Gastroesophageal sphincter (tissue), 4 donors: ENCODE data around the gene JAKMIP2. TPM values are rescaled to one million over a fixed set of nuclear protein-coding genes. Genes with fewer than 3 reads are reported as not detected.
"Not testable (repeated sequence)": the region's sequence is repeated elsewhere in the genome, so short reads cannot be mapped to it uniquely, and the experiment has no call there.

ENCODE experiments used
- ATAC-seq: fragments of 150-250 bp; one replicate; pipeline ENCODE4 v1.9.1; 2016; ENCODE audit warnings: mild to moderate bottlenecking, moderate library complexity
- H3K27ac ChIP-seq, 4 donors: fragments of 200-600 bp; sonication (generic) in 3 of 4; 1 replicate in 3 of 4; 2 replicates in 1 of 4; pipeline ENCODE4 v1.5.1; 2016 to 2019
- H3K27me3 ChIP-seq: fragments of 200-600 bp; sonication (generic); one replicate; pipeline ENCODE4 v1.5.1; 2019
- H3K36me3 ChIP-seq, 2 donors: fragments of 200-600 bp; sonication (generic); one replicate each; pipeline ENCODE4 v1.5.1; 2019; ENCODE audit warnings: control low read depth in 1 of 2
- H3K4me1 ChIP-seq, 3 donors: fragments of 200-600 bp; sonication (generic); 1 replicate in 2 of 3; 2 replicates in 1 of 3; pipeline ENCODE4 v1.5.1; 2016 to 2019; ENCODE audit warnings: control low read depth in 2 of 3
- H3K4me3 ChIP-seq, 2 donors: fragments of 200-600 bp; sonication (generic); one replicate each; pipeline ENCODE4 v1.5.1; 2019; ENCODE audit warnings: mild to moderate bottlenecking in 1 of 2, moderate library complexity in 1 of 2
- H3K9me3 ChIP-seq, 3 donors: fragments of 200-600 bp; sonication (generic); one replicate each; pipeline ENCODE4 v1.5.1; 2017 to 2019; ENCODE audit warnings: control low read depth in 2 of 3
- CTCF ChIP-seq, 4 experiments: fragments of 200-600 bp in 2 of 4; fragments of 450-650 bp in 2 of 4; sonication (generic) in 1 of 4; IDR thresholded peaks; one replicate each; pipeline ENCODE4 v1.5.1; 2017 to 2019; ENCODE audit warnings: antibody characterized with exemption in 4 of 4, mild to moderate bottlenecking in 2 of 4, moderate library complexity in 2 of 4
- EP300 ChIP-seq: sonication (generic); formaldehyde crosslinking; IDR thresholded peaks from one replicate; pipeline ENCODE4 v1.6.1; 2017; ENCODE audit warnings: antibody characterized with exemption, mild to moderate bottlenecking
- POLR2A ChIP-seq, 2 donors: fragments of 450-650 bp; IDR thresholded peaks; one replicate each; pipeline ENCODE4 v1.6.1; 2017; ENCODE audit warnings: antibody characterized with exemption in 2 of 2, mild to moderate bottlenecking in 2 of 2, moderate library complexity in 1 of 2
- POLR2AphosphoS5 ChIP-seq: sonication (generic); formaldehyde crosslinking; IDR thresholded peaks from one replicate; pipeline ENCODE4 v1.6.1; 2017; ENCODE audit warnings: antibody characterized with exemption
- WGBS, 2 donors: methylation state at CpG; one replicate each; pipeline ENCODE4 v1.1.5; 2018; ENCODE audit warnings: low coverage in 1 of 2; 5-methylcytosine and 5-hydroxymethylcytosine counted together
- total RNA-seq, 4 donors: library from RNA; depleted of rRNA; stranded (reverse); fragments of >200 nt; gene quantifications; one replicate each; pipeline ENCODE4 v1.1.0, GENCODE V29; 2016

The JAKMIP2 gene
- total RNA-seq, 4 donors from 2014 or later: 0.62 to 2.3 (median 0.79) TPM

DNA sequence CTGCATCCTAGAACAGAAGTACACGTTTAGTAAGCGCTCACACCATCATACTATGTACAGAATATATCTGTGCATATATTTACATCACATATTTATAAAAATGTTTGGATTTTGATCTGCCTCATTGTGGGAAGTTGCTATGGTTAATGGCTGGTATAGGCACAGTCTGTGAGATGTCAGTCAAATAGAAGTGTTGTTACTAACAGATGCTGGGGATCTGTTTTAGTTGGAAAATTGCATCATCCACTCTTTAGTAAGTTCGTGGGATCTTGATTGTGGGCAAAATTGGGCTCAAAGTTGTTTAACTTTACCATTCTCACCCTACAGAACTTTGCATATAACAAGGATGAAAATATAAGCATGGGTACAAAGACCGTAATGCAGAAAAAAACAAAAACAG is 196.3 kb downstream of the JAKMIP2 start:
- Histone ChIP-seq H3K27ac (no peak overlapping the region), H3K36me3 (no peaks in the 10 kb centered on the region), H3K4me1 (no peaks in the 10 kb centered on the region), H3K27me3 (no peaks in the 10 kb centered on the region), H3K4me3 (no peak overlapping the region), H3K9me3 (no peaks in the 10 kb centered on the region)
- 86 to 94% methylated on average over 4 of the region's 4 CpGs for WGBS, 2 donors
- no peak for TF ChIP-seq CTCF (IDR thresholded peaks at IDR 0.05)
- no peak for TF ChIP-seq EP300
- no peak for TF ChIP-seq POLR2AphosphoS5
- no peak for TF ChIP-seq POLR2A (IDR thresholded peaks at IDR 0.05)
- ATAC-seq: no peak

GRCh38 chr5:147582272-147582671 is 200.3 kb downstream of the JAKMIP2 start:
- not testable (repeated sequence) for H3K4me3 ChIP-seq, ATAC-seq, H3K36me3 ChIP-seq, H3K4me1 ChIP-seq, H3K9me3 ChIP-seq, H3K27ac ChIP-seq, H3K27me3 ChIP-seq
- WGBS, 2 donors: 67 to 73% methylated on average over 5 to 6 of the region's 6 CpGs

- H3K27ac ChIP-seq, ATAC-seq, H3K4me3 ChIP-seq, H3K27me3 ChIP-seq, H3K36me3 ChIP-seq, H3K4me1 ChIP-seq, H3K9me3 ChIP-seq: not testable (repeated sequence)
- 93 to 100% methylated on average over 3 to 6 of the region's 7 CpGs for WGBS, 2 donors
Measured at GRCh38 chr5:147580418-147580817, 202.1 kb downstream of the JAKMIP2 start.

DNA sequence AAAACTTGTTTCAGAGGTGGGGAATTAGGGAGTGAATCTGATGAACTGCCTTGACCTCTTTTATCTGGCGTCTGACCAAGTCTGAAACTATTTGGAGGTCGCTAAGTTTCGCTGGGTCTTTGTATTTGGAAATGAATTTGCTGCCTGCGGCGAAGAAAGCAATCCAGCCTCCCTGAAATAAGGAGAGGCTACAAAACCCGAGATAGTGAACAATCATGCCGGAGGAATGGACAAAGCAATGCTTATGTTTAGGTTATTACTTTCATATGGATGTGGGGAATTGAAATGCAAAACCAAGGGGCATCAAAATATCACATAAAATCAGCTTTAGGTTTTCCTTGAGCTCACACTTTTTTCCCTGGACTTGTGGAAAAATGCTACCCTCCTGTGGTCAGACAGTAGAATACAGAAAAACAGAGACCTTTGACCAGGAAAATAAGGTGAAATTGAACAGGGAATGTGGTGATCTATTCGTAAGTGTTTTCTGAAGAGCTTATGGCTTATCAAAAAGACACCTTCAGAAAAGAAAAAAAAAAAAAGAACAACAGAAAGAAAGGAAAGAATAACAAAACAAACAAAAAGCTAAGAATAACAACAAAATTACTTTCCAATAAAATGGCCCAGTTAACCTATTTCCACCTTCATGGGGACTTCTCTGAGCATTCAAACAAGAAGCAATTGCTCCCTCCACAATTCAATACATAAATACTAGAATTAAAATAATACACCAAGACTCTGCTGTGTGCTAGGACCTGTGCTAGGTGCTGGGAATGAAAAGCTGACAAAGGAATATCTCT is 204.1 kb downstream of the JAKMIP2 start:
- Histone ChIP-seq H3K4me3 (no peak overlapping the region), H3K9me3 (peaks cover 0 to 6% (median 0%) of the 10 kb centered on the region in 3 donors), H3K36me3 (no peaks in the 10 kb centered on the region), H3K27me3 (no peaks in the 10 kb centered on the region), H3K4me1 (peaks cover 0 to 4% (median 0%) of the 10 kb centered on the region in 3 donors), H3K27ac (no peak overlapping the region)
- WGBS, 2 donors: 39 to 45% methylated on average over 8 of the region's 8 CpGs
- TF ChIP-seq POLR2A (IDR thresholded peaks at IDR 0.05) (no peak), CTCF (IDR thresholded peaks at IDR 0.05) (peak; percentile 50 to 73 (median 69)), EP300 (no peak)
- no peak for ATAC-seq

- Histone ChIP-seq H3K4me3 (no peak overlapping the region), H3K9me3 (peaks cover 0 to 6% (median 0%) of the 10 kb centered on the region in 3 donors), H3K27me3 (no peaks in the 10 kb centered on the region), H3K4me1 (peaks cover 0 to 4% (median 0%) of the 10 kb centered on the region in 3 donors), H3K27ac (no peak overlapping the region), H3K36me3 (no peaks in the 10 kb centered on the region)
- TF ChIP-seq POLR2A (IDR thresholded peaks at IDR 0.05) (no peak), POLR2AphosphoS5 (no peak), EP300 (no peak), CTCF (IDR thresholded peaks at IDR 0.05) (peak; percentile 71 to 93 (median 89))
- 22 to 32% methylated on average over 11 to 13 of the region's 15 CpGs for WGBS, 2 donors
- ATAC-seq: peak; percentile 53
Measured at GRCh38 chr5:147576646-147577535, 205.6 kb downstream of the JAKMIP2 start.
